ENCODE results near the gene SCGB3A1.

Gene SCGB3A1

GRCh38 chr5:180612683-180613082 is 21.4 kb upstream of the SCGB3A1 start:
- no peak for TF ChIP-seq POLR2AphosphoS5 (IDR thresholded peaks at IDR 0.05; ENCODE audit: low read depth, low read length)
- no peak for TF ChIP-seq TAF1 (IDR thresholded peaks at IDR 0.05; ENCODE audit: borderline replicate concordance, insufficient read depth, low read length)
- TF ChIP-seq FOXP2 (optimal IDR thresholded peaks at IDR 0.05; ENCODE audit: borderline replicate concordance, extremely low read depth, extremely low read length, insufficient read depth), result no peak
- no peak for TF ChIP-seq SIN3A (IDR thresholded peaks at IDR 0.05; ENCODE audit: borderline replicate concordance, insufficient read depth, low read length)
- no peak for TF ChIP-seq REST (IDR thresholded peaks at IDR 0.05; ENCODE audit: insufficient read depth in 1 of 2, low read depth in 2 of 2, low read length in 2 of 2)

GRCh38 chr5:180611140-180611850 is 20.0 kb upstream of the SCGB3A1 start:
- TF ChIP-seq REST (IDR thresholded peaks at IDR 0.05; ENCODE audit: insufficient read depth in 1 of 2, low read depth in 2 of 2, low read length in 2 of 2) (no peak), POLR2AphosphoS5 (IDR thresholded peaks at IDR 0.05; ENCODE audit: low read depth, low read length) (no peak), TAF1 (IDR thresholded peaks at IDR 0.05; ENCODE audit: borderline replicate concordance, insufficient read depth, low read length) (no peak), FOXP2 (optimal IDR thresholded peaks at IDR 0.05; ENCODE audit: borderline replicate concordance, extremely low read depth, extremely low read length, insufficient read depth) (no peak), SIN3A (IDR thresholded peaks at IDR 0.05; ENCODE audit: borderline replicate concordance, insufficient read depth, low read length) (no peak)

GRCh38 chr5:180609817-180610550 is 18.7 kb upstream of the SCGB3A1 start:
- no peak for TF ChIP-seq FOXP2 (optimal IDR thresholded peaks at IDR 0.05; ENCODE audit: borderline replicate concordance, extremely low read depth, extremely low read length, insufficient read depth)
- TF ChIP-seq TAF1 (IDR thresholded peaks at IDR 0.05; ENCODE audit: borderline replicate concordance, insufficient read depth, low read length), result no peak
- TF ChIP-seq SIN3A (IDR thresholded peaks at IDR 0.05; ENCODE audit: borderline replicate concordance, insufficient read depth, low read length), result no peak
- no peak for TF ChIP-seq REST (IDR thresholded peaks at IDR 0.05; ENCODE audit: insufficient read depth in 1 of 2, low read depth in 2 of 2, low read length in 2 of 2)
- no peak for TF ChIP-seq POLR2AphosphoS5 (IDR thresholded peaks at IDR 0.05; ENCODE audit: low read depth, low read length)

GRCh38 chr5:180609386-180609785 is 18.1 kb upstream of the SCGB3A1 start:
- no peak for TF ChIP-seq POLR2AphosphoS5 (IDR thresholded peaks at IDR 0.05; ENCODE audit: low read depth, low read length)
- TF ChIP-seq SIN3A (IDR thresholded peaks at IDR 0.05; ENCODE audit: borderline replicate concordance, insufficient read depth, low read length), result no peak
- no peak for TF ChIP-seq FOXP2 (optimal IDR thresholded peaks at IDR 0.05; ENCODE audit: borderline replicate concordance, extremely low read depth, extremely low read length, insufficient read depth)
- TF ChIP-seq REST (IDR thresholded peaks at IDR 0.05; ENCODE audit: insufficient read depth in 1 of 2, low read depth in 2 of 2, low read length in 2 of 2), result no peak
- TF ChIP-seq TAF1 (IDR thresholded peaks at IDR 0.05; ENCODE audit: borderline replicate concordance, insufficient read depth, low read length), result no peak

Data from PFSK-1 (cell line).